PC-3 (cell line): ENCODE data around the gene ATL2.

Experiments
- CTCF ChIP-seq: fragments of 300-600 bp; sonication (generic); conservative IDR thresholded peaks from 2 replicates; pipeline ENCODE4 v1.5.1; 2017; ENCODE audit warnings: antibody characterized with exemption, low read depth, mild to moderate bottlenecking, low read length
- EZH2 ChIP-seq: fragments of 300-600 bp; sonication (generic); IDR thresholded peaks from one replicate; pipeline ENCODE4 v1.6.1; 2017; ENCODE audit warnings: antibody characterized with exemption, mild to moderate bottlenecking, low read length; ENCODE audit not compliant: unreplicated experiment

- TF ChIP-seq CTCF: no peak
- no peak for TF ChIP-seq EZH2
Observed at GRCh38 chr2:38394041-38394440, 17.0 kb upstream of the ATL2 start.
